Keratinocyte (primary cell): ENCODE data around the gene NRXN2. TPM values are rescaled to one million over a fixed set of nuclear protein-coding genes. Genes with fewer than 3 reads are reported as not detected.

Source experiments
- DNase-seq: peaks from one replicate; pipeline ENCODE4 v3.0.0-alpha.2; 2011; ENCODE audit warnings: low read depth, missing footprints, low spot score
- FAIRE-seq: peaks from 2 replicates; lab custom pipeline; 2011; peaks lifted over from hg19 to GRCh38; lab: Jason Lieb, UNC
- H2AFZ ChIP-seq: 2 replicates; pipeline ENCODE4 v1.6.0; 2012; ENCODE audit warnings: low read length, control low read depth, inconsistent platforms; ENCODE audit not compliant: control insufficient read depth
- H3K27ac ChIP-seq: 2 replicates; pipeline ENCODE4 v1.5.1; 2011; ENCODE audit warnings: low read length; ENCODE audit not compliant: control insufficient read depth, insufficient read depth
- H3K27me3 ChIP-seq: 3 replicates; pipeline ENCODE4 v1.6.0; 2011; ENCODE audit warnings: low read length; ENCODE audit not compliant: control insufficient read depth, insufficient read depth; ENCODE audit errors: extremely low read depth
- H3K36me3 ChIP-seq, 2 experiments: 2 replicates in 1 of 2; 3 replicates in 1 of 2; pipeline ENCODE4 v1.5.1; 2011; ENCODE audit warnings: low read length in 2 of 2, mild to moderate bottlenecking in 1 of 2; ENCODE audit not compliant: control insufficient read depth in 2 of 2, insufficient read depth in 2 of 2; ENCODE audit errors: extremely low read depth in 1 of 2
- H3K4me1 ChIP-seq: 3 replicates; pipeline ENCODE4 v1.5.1; 2011; ENCODE audit warnings: low read length; ENCODE audit not compliant: control insufficient read depth, insufficient read depth; ENCODE audit errors: extremely low read depth
- H3K4me2 ChIP-seq: 3 replicates; pipeline ENCODE4 v1.6.0; 2011; ENCODE audit warnings: low read depth, low read length; ENCODE audit not compliant: control insufficient read depth, insufficient read depth; ENCODE audit errors: extremely low read depth
- H3K4me3 ChIP-seq, 3 experiments: fragments of 200-600 bp in 1 of 3; sonication (generic) in 1 of 3; 2 replicates in 2 of 3; 3 replicates in 1 of 3; pipeline ENCODE4 v1.5.1; 2011 to 2016; ENCODE audit warnings: low read length in 3 of 3, mild to moderate bottlenecking in 3 of 3, control low read depth in 2 of 3, inconsistent platforms in 1 of 3, low read depth in 1 of 3, mixed read lengths in 1 of 3, mixed run types in 1 of 3, moderate library complexity in 1 of 3; ENCODE audit not compliant: control insufficient read depth in 2 of 3, insufficient read depth in 2 of 3; ENCODE audit errors: extremely low read depth in 1 of 3
- H3K79me2 ChIP-seq: 2 replicates; pipeline ENCODE4 v1.6.0; 2012; ENCODE audit warnings: low read length; ENCODE audit not compliant: control insufficient read depth, insufficient read depth
- H3K9ac ChIP-seq: 3 replicates; pipeline ENCODE4 v1.6.0; 2011; ENCODE audit warnings: low read length; ENCODE audit not compliant: control insufficient read depth, insufficient read depth; ENCODE audit errors: extremely low read depth
- H3K9me1 ChIP-seq: 3 replicates; pipeline ENCODE4 v1.6.0; 2011; ENCODE audit warnings: low read length; ENCODE audit not compliant: control insufficient read depth, insufficient read depth; ENCODE audit errors: extremely low read depth
- H3K9me3 ChIP-seq: 2 replicates; pipeline ENCODE4 v1.5.1; 2012; ENCODE audit warnings: low read depth, low read length; ENCODE audit not compliant: control insufficient read depth
- H4K20me1 ChIP-seq: 3 replicates; pipeline ENCODE4 v1.6.0; 2011; ENCODE audit warnings: low read length; ENCODE audit not compliant: control insufficient read depth, insufficient read depth; ENCODE audit errors: extremely low read depth
- EZH2 ChIP-seq: IDR thresholded peaks from one replicate; pipeline ENCODE4 v1.6.1; 2012; ENCODE audit warnings: inconsistent platforms, mild to moderate bottlenecking, low read length, moderate library complexity
- dilution Hi-C: fragments of 300-500 bp; cut with MboI; formaldehyde crosslinking; loops from one replicate; pipeline ENCODE4 v1.7.0; 2020; ENCODE audit warnings: low sequenced_read_pairs; ENCODE audit not compliant: extremely low pct_ligation_motif_present
- polyA plus RNA-seq, 5 experiments: library from polyadenylated mRNA; depleted of rRNA in 3 of 5; stranded (reverse) in 3 of 5; stranded (forward) in 1 of 5; unstranded in 1 of 5; fragments of >200 nt; gene quantifications; 1 replicate in 1 of 5; 2 replicates in 3 of 5; 3 replicates in 1 of 5; pipeline versions ENCODE4 v1.2.1 to v1.2.3, GENCODE V29; 2011 to 2012; ENCODE audit warnings: missing spikeins in 2 of 5, low read depth in 1 of 5, low replicate concordance in 1 of 5
- TF ChIP-seq, protein P1 (sequence below), 3 experiments: IDR thresholded peaks in 1 of 3; conservative IDR thresholded peaks in 1 of 3; optimal IDR thresholded peaks in 1 of 3; 2 replicates in 2 of 3; 3 replicates in 1 of 3; pipeline versions ENCODE3 to v1.5.1; 2011; ENCODE audit warnings: low read length in 3 of 3, mild to moderate bottlenecking in 3 of 3, moderate library complexity in 2 of 3, control low read depth in 1 of 3, inconsistent platforms in 1 of 3; ENCODE audit not compliant: insufficient read depth in 2 of 3; ENCODE audit errors: extremely low read depth in 1 of 3

Gene NRXN2
- polyA plus RNA-seq, 1 donor (not counting 4 experiments of a cell fraction or from before 2014, with no cell fraction given) = not detected

DNA sequence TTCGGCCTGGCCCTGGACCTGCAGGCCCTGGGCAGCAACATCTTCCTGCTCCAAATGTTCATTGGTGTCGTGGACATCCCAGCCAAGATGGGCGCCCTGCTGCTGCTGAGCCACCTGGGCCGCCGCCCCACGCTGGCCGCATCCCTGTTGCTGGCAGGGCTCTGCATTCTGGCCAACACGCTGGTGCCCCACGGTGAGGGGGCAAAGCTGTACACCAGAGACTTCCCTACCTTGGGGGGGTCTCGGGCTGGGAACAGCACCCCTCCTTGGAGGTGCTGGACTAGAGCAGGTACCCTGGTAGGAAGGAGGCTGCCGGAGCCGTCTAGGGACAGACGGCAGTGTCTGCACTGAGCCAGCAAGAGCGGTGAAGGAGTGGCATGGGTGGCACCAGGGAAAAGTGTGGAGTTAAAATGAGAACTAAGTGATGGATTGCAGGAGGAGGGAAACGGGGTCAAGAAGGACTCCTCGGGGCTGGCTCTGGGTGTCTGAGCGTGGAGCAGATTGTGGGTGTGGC lies 123.2 kb downstream of the NRXN2 start:
- H3K4me1 ChIP-seq = no peaks in the 10 kb centered on the region
- dilution Hi-C loops = no loop called here
- H3K4me3 ChIP-seq = no peak overlapping the region
- H3K27ac ChIP-seq = no peak overlapping the region
- no peaks in the 10 kb centered on the region for H3K9me1 ChIP-seq
- H3K36me3 ChIP-seq = no peaks in the 10 kb centered on the region
- DNase-seq (no peak), FAIRE-seq (no peak)
- no peak overlapping the region for H3K9ac ChIP-seq
- H3K4me2 ChIP-seq = no peak overlapping the region
- no peak overlapping the region for H2AFZ ChIP-seq
- H3K9me3 ChIP-seq = peaks cover 4% of the 10 kb centered on the region
- H3K27me3 ChIP-seq = peaks cover 3% of the 10 kb centered on the region
- no peaks in the 10 kb centered on the region for H3K79me2 ChIP-seq
- no peak for TF ChIP-seq EZH2
- TF ChIP-seq, protein P1, sequence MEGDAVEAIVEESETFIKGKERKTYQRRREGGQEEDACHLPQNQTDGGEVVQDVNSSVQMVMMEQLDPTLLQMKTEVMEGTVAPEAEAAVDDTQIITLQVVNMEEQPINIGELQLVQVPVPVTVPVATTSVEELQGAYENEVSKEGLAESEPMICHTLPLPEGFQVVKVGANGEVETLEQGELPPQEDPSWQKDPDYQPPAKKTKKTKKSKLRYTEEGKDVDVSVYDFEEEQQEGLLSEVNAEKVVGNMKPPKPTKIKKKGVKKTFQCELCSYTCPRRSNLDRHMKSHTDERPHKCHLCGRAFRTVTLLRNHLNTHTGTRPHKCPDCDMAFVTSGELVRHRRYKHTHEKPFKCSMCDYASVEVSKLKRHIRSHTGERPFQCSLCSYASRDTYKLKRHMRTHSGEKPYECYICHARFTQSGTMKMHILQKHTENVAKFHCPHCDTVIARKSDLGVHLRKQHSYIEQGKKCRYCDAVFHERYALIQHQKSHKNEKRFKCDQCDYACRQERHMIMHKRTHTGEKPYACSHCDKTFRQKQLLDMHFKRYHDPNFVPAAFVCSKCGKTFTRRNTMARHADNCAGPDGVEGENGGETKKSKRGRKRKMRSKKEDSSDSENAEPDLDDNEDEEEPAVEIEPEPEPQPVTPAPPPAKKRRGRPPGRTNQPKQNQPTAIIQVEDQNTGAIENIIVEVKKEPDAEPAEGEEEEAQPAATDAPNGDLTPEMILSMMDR (optimal IDR thresholded peaks at IDR 0.05 in 1 of 3, IDR thresholded peaks at IDR 0.05 in 1 of 3, conservative IDR thresholded peaks at IDR 0.05 in 1 of 3; ENCODE audit: extremely low read depth in 1 of 3, insufficient read depth in 2 of 3, low read length in 3 of 3) = no peak
- no peaks in the 10 kb centered on the region for H4K20me1 ChIP-seq

DNA sequence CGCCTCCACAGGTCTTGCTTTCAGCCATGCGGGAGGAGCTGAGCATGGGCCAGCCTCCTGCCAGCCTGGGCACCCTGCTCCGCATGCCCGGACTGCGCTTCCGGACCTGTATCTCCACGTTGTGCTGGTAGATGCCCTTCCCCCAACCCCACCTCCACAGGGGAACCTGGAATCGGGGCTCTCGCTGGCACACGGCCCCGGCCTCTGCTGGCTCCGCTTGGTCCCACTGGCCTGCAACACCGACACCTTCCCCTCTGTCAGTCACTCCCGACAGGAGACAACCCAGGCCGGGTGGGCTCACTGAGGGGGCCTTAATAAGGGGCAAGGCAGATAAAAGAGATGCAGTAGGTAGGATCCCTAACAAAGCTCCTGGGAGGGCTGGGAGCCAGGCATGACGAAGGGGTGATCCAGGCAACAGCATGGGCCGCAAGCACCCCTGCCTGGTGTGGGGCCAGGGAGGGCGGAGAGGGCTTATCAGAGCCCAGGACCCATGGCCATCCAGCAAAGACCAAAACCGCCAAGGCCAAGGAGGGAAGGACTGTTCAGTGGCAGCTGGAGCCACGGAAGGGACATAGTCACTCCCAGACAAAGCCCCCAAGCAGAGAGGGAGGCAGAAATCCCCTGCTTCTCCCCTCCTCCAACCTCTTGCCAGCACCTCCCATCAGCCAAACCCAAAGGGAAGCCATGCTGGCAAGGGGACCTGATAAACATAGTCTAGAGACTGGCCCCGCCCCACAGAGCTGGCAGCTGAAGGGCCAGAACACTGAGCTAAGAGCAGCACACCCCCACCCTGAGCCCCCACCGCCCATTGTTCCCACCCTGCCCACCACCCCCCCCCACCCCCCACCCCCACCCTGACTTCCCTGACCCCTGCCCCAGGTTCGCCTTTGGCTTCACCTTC lies 124.0 kb downstream of the NRXN2 start:
- Histone ChIP-seq H3K27ac (no peak overlapping the region), H3K4me2 (no peak overlapping the region), H3K27me3 (no peaks in the 10 kb centered on the region), H4K20me1 (no peaks in the 10 kb centered on the region), H3K36me3 (no peaks in the 10 kb centered on the region), H3K4me3 (no peak overlapping the region), H3K9ac (no peak overlapping the region), H3K4me1 (no peaks in the 10 kb centered on the region), H2AFZ (no peak overlapping the region), H3K9me3 (peaks cover 4% of the 10 kb centered on the region), H3K79me2 (no peaks in the 10 kb centered on the region), H3K9me1 (no peaks in the 10 kb centered on the region)
- DNase-seq (no peak), FAIRE-seq (no peak)
- dilution Hi-C loops = no loop called here
- no peak for TF ChIP-seq EZH2
- TF ChIP-seq, protein P1 (optimal IDR thresholded peaks at IDR 0.05 in 1 of 3, IDR thresholded peaks at IDR 0.05 in 1 of 3, conservative IDR thresholded peaks at IDR 0.05 in 1 of 3; ENCODE audit: extremely low read depth in 1 of 3, insufficient read depth in 2 of 3, low read length in 3 of 3) = no peak
